NCI-H524 (cell line): ENCODE data around the gene WSCD2.

Experiments
- DNase-seq, 2 experiments: peaks; one replicate each; lab custom pipeline; 2025; lab: John Stamatoyannopoulos, UW

The WSCD2 gene

GRCh38 chr12:108235985-108236263, 106.8 kb downstream of the WSCD2 start:
- no peak for DNase-seq

GRCh38 chr12:108236366-108236765, 107.3 kb downstream of the WSCD2 start:
- DNase-seq, result peak in 1 of 2 experiments; percentile 33

- DNase-seq, result peak; percentile 30 to 46
These were observed 108.2 kb downstream of the WSCD2 start for GRCh38 chr12:108237272-108237671.

GRCh38 chr12:108238474-108238873, 109.4 kb downstream of the WSCD2 start:
- DNase-seq, result no peak

- DNase-seq, result no peak
These were observed 110.3 kb downstream of the WSCD2 start for GRCh38 chr12:108239378-108239777.

GRCh38 chr12:108240027-108240785, 111.1 kb downstream of the WSCD2 start:
- peak in 1 of 2 experiments; percentile 32 for DNase-seq

GRCh38 chr12:108240928-108241327, 111.8 kb downstream of the WSCD2 start:
- DNase-seq, result no peak

- DNase-seq, result no peak
These were observed 113.1 kb downstream of the WSCD2 start for GRCh38 chr12:108241986-108242703.

GRCh38 chr12:108247130-108247529, 118.0 kb downstream of the WSCD2 start:
- DNase-seq, result no peak

GRCh38 chr12:108248011-108248410, 118.9 kb downstream of the WSCD2 start:
- no peak for DNase-seq

GRCh38 chr12:108252523-108252922, 123.4 kb downstream of the WSCD2 start:
- no peak for DNase-seq

GRCh38 chr12:108253540-108253939, 124.5 kb downstream of the WSCD2 start:
- DNase-seq, result peak; percentile 16 to 68

GRCh38 chr12:108254030-108254429, 124.9 kb downstream of the WSCD2 start:
- DNase-seq, result no peak

- DNase-seq, result no peak
These were observed 125.6 kb downstream of the WSCD2 start for GRCh38 chr12:108254517-108255251.

GRCh38 chr12:108255252-108255602, 126.1 kb downstream of the WSCD2 start:
- no peak for DNase-seq

- DNase-seq, result peak; percentile 36 to 68
These were observed 127.9 kb downstream of the WSCD2 start for GRCh38 chr12:108257004-108257403.

- no peak for DNase-seq
These were observed 128.6 kb downstream of the WSCD2 start for GRCh38 chr12:108257610-108258106.

- DNase-seq, result no peak
These were observed 131.0 kb downstream of the WSCD2 start for GRCh38 chr12:108260039-108260438.

GRCh38 chr12:108260969-108261368, 131.9 kb downstream of the WSCD2 start:
- DNase-seq, result no peak

- no peak for DNase-seq
These were observed 136.4 kb downstream of the WSCD2 start for GRCh38 chr12:108265505-108265904.

GRCh38 chr12:108266131-108266530, 137.0 kb downstream of the WSCD2 start:
- DNase-seq, result no peak

GRCh38 chr12:108267450-108267849, 138.4 kb downstream of the WSCD2 start:
- DNase-seq, result no peak

GRCh38 chr12:108268397-108268796, 139.3 kb downstream of the WSCD2 start:
- DNase-seq, result peak; percentile 12 to 52
